Neural progenitor cell (in vitro differentiated cells): ENCODE data around the gene ASL.

Source experiments
- CTCF ChIP-seq: fragments of 200-600 bp; sonication (generic); IDR thresholded peaks from 2 replicates; pipeline ENCODE4 v1.5.1; 2017; ENCODE audit warnings: antibody characterized with exemption, mild to moderate bottlenecking
- EZH2 ChIP-seq: fragments of 200-600 bp; sonication (generic); IDR thresholded peaks from 2 replicates; pipeline ENCODE4 v1.6.1; 2017; ENCODE audit warnings: antibody characterized with exemption, mild to moderate bottlenecking, moderate library complexity

- TF ChIP-seq CTCF (no peak), EZH2 (no peak)
These were observed 8.1 kb downstream of the ASL start for GRCh38 chr7:66083677-66084076.
